WTC11 (cell line): Measurements from ENCODE around the gene IL17RA.

Experiments
- ATF3 ChIP-seq: sonication (generic); formaldehyde crosslinking; conservative IDR thresholded peaks from 2 replicates; pipeline ENCODE4 v1.8.1; 2022; ENCODE audit warnings: mild to moderate bottlenecking, missing genetic modification reagents
- ZNF121 ChIP-seq: sonication (generic); formaldehyde crosslinking; IDR thresholded peaks from 2 replicates; pipeline ENCODE4 v1.8.0; 2023; ENCODE audit warnings: missing genetic modification reagents

GRCh38 chr22:17130199-17130598 lies 45.4 kb downstream of the IL17RA start:
- TF ChIP-seq ATF3 (no peak), ZNF121 (CRISPR knock-in tag) (no peak)
